Measurements from ENCODE around the gene PRR23B. TPM values are rescaled to one million over a fixed set of nuclear protein-coding genes. Genes with fewer than 3 reads are reported as not detected.

Gene PRR23B
- total and polyA plus RNA-seq, 2 donors (not counting 1 experiment from before 2014, with no cell fraction given), result not detected

GRCh38 chr3:139043554-139044365 is 23.0 kb upstream of the PRR23B start:
- peaks cover 0 to 33% (median 0%) of the 10 kb centered on the region in 3 donors for H3K9me3 ChIP-seq (ENCODE audit: control extremely low read depth in 1 of 3, control insufficient read depth in 2 of 3, insufficient read depth in 1 of 3, low read length in 2 of 3)
- ATAC-seq (ENCODE audit: low read depth) (no peak), DNase-seq (no peak)
- TF ChIP-seq EZH2 (IDR thresholded peaks at IDR 0.05; ENCODE audit: borderline replicate concordance, insufficient read depth, low read depth, low read length, poor library complexity, severe bottlenecking) (no peak), CTCF (IDR thresholded peaks at IDR 0.05) (no peak)
- no peak overlapping the region for H3K9ac ChIP-seq (ENCODE audit: low read length)
- no peaks in the 10 kb centered on the region for H3K79me2 ChIP-seq (ENCODE audit: control insufficient read depth, insufficient read depth, low read length)
- H3K27ac ChIP-seq (ENCODE audit: low read length in 2 of 2), result no peak overlapping the region
- H2AFZ ChIP-seq (ENCODE audit: insufficient read depth, low read depth, low read length, poor library complexity, severe bottlenecking), result no peak overlapping the region
- H3K4me3 Mint-ChIP-seq, result no peak overlapping the region
- H3K36me3 ChIP-seq (replicated peaks in 1 of 2; ENCODE audit: control extremely low read depth in 1 of 2, control insufficient read depth in 1 of 2, extremely low read depth in 1 of 2, insufficient read depth in 2 of 2, low read length in 1 of 2), result no peaks in the 10 kb centered on the region
- peaks cover 0 to 5% (median 0%) of the 10 kb centered on the region in 4 experiments for H3K27me3 ChIP-seq (replicated peaks in 1 of 4; ENCODE audit: control extremely low read depth in 1 of 4, control insufficient read depth in 3 of 4, insufficient read depth in 4 of 4, low read length in 3 of 4)
- no peaks in the 10 kb centered on the region for H3K4me1 ChIP-seq (ENCODE audit: control insufficient read depth in 2 of 2, insufficient read depth in 2 of 2, low read length in 2 of 2)
- H3K4me3 ChIP-seq (ENCODE audit: control extremely low read depth in 1 of 5, extremely low read depth in 1 of 5, insufficient read depth in 1 of 5, low read depth in 2 of 5, low read length in 4 of 5), result no peak overlapping the region
- no peaks in the 10 kb centered on the region for H4K20me1 ChIP-seq (ENCODE audit: control insufficient read depth, insufficient read depth, low read length, poor library complexity, severe bottlenecking)
- H3K9me3 Mint-ChIP-seq (ENCODE audit: insufficient read depth), result peaks cover 6% of the 10 kb centered on the region
- no peak overlapping the region for H3K4me2 ChIP-seq (replicated peaks; ENCODE audit: low read depth, low read length, poor library complexity, severe bottlenecking)
- ChIA-PET POLR2A (no interaction called here), CTCF (no interaction called here)
- WGBS (ENCODE audit: insufficient coverage), result 76% methylated on average over 48 of the region's 50 CpGs
- intact Hi-C loops (cut with micrococcal nuclease), result no loop called here
- no peaks in the 10 kb centered on the region for H3K4me1 Mint-ChIP-seq
- no peak overlapping the region for H3K27ac Mint-ChIP-seq
- H3K27me3 Mint-ChIP-seq, result peaks cover 2% of the 10 kb centered on the region

GRCh38 chr3:139037478-139037877 is 16.8 kb upstream of the PRR23B start:
- Histone ChIP-seq H3K4me2 (replicated peaks; ENCODE audit: low read depth, low read length, poor library complexity, severe bottlenecking) (no peak overlapping the region), H2AFZ (ENCODE audit: insufficient read depth, low read depth, low read length, poor library complexity, severe bottlenecking) (no peak overlapping the region), H3K9me3 (ENCODE audit: control extremely low read depth in 1 of 3, control insufficient read depth in 2 of 3, insufficient read depth in 1 of 3, low read length in 2 of 3) (peaks cover 0 to 7% (median 0%) of the 10 kb centered on the region in 3 donors), H4K20me1 (ENCODE audit: control insufficient read depth, insufficient read depth, low read length, poor library complexity, severe bottlenecking) (no peaks in the 10 kb centered on the region), H3K4me3 (ENCODE audit: control extremely low read depth in 1 of 5, extremely low read depth in 1 of 5, insufficient read depth in 1 of 5, low read depth in 2 of 5, low read length in 4 of 5) (no peak overlapping the region), H3K4me1 (ENCODE audit: control insufficient read depth in 2 of 2, insufficient read depth in 2 of 2, low read length in 2 of 2) (no peaks in the 10 kb centered on the region), H3K9ac (ENCODE audit: low read length) (no peak overlapping the region), H3K27ac (ENCODE audit: low read length in 2 of 2) (no peak overlapping the region), H3K27me3 (replicated peaks in 1 of 4; ENCODE audit: control extremely low read depth in 1 of 4, control insufficient read depth in 3 of 4, insufficient read depth in 4 of 4, low read length in 3 of 4) (peaks cover 0 to 5% (median 0%) of the 10 kb centered on the region in 4 experiments), H3K79me2 (ENCODE audit: control insufficient read depth, insufficient read depth, low read length) (no peaks in the 10 kb centered on the region), H3K36me3 (replicated peaks in 1 of 2; ENCODE audit: control extremely low read depth in 1 of 2, control insufficient read depth in 1 of 2, extremely low read depth in 1 of 2, insufficient read depth in 2 of 2, low read length in 1 of 2) (no peaks in the 10 kb centered on the region)
- Mint-ChIP-seq H3K27ac (no peak overlapping the region), H3K9me3 (ENCODE audit: insufficient read depth) (no peaks in the 10 kb centered on the region), H3K27me3 (peaks cover 6% of the 10 kb centered on the region), H3K4me1 (no peaks in the 10 kb centered on the region), H3K4me3 (no peak overlapping the region)
- ChIA-PET POLR2A (no interaction called here), CTCF (no interaction called here)
- 80% methylated on average over 2 of the region's 6 CpGs for WGBS (ENCODE audit: insufficient coverage)
- no peak for DNase-seq
- intact Hi-C loops (cut with micrococcal nuclease), result no loop called here
- ATAC-seq (ENCODE audit: low read depth), result no peak
- TF ChIP-seq EZH2 (IDR thresholded peaks at IDR 0.05; ENCODE audit: borderline replicate concordance, insufficient read depth, low read depth, low read length, poor library complexity, severe bottlenecking), result no peak
- no peak for TF ChIP-seq CTCF (IDR thresholded peaks at IDR 0.05)

Measured in B cell (primary cell).